CD4-positive, CD25-positive, alpha-beta regulatory T cell (primary cell): Measurements from ENCODE around the gene ADAP1. TPM values are rescaled to one million over a fixed set of nuclear protein-coding genes. Genes with fewer than 3 reads are reported as not detected.

ENCODE experiments used
- ATAC-seq, 2 donors: fragments of 150-1000 bp; cut with Tn5 transposase; one replicate each; pipeline ENCODE4 v1.10.0; 2021; ENCODE audit warnings: low read depth in 2 of 2, moderate number of reproducible peaks in 2 of 2, moderate library complexity in 1 of 2
- DNase-seq, 3 donors: peaks; one replicate each; pipeline versions ENCODE4 v3.0.0 to v3.0.0-alpha.2; 2012 to 2022; ENCODE audit warnings: mixed read lengths in 1 of 3
- H3K27ac ChIP-seq: one replicate; pipeline ENCODE4 v1.7.0; 2013; ENCODE audit warnings: mild to moderate bottlenecking, low read length; ENCODE audit not compliant: insufficient read depth, poor library complexity, severe bottlenecking
- H3K27me3 ChIP-seq: one replicate; pipeline ENCODE4 v1.7.0; 2013; ENCODE audit warnings: low read length; ENCODE audit not compliant: control insufficient read depth, insufficient read depth
- H3K36me3 ChIP-seq: one replicate; pipeline ENCODE4 v1.7.0; 2013; ENCODE audit warnings: mild to moderate bottlenecking, low read length, moderate library complexity; ENCODE audit not compliant: control insufficient read depth, insufficient read depth
- H3K4me1 ChIP-seq: 2 replicates; pipeline ENCODE4 v1.7.0; 2013; ENCODE audit warnings: mild to moderate bottlenecking, low read length; ENCODE audit not compliant: insufficient read depth, control insufficient read depth, poor library complexity, severe bottlenecking
- H3K4me3 ChIP-seq: one replicate; pipeline ENCODE4 v1.7.0; 2013; ENCODE audit warnings: low read depth, mild to moderate bottlenecking, low read length, moderate library complexity
- H3K9me3 ChIP-seq, 2 experiments: 1 replicate in 1 of 2; 2 replicates in 1 of 2; pipeline ENCODE4 v1.7.0; 2013; ENCODE audit warnings: low read length in 2 of 2, mild to moderate bottlenecking in 1 of 2, moderate library complexity in 1 of 2; ENCODE audit not compliant: control insufficient read depth in 2 of 2
- H3K27ac Mint-ChIP-seq, 3 donors: one replicate each; pipeline ENCODE4 v1.8.0; 2020 to 2022; ENCODE audit warnings: mild to moderate bottlenecking in 3 of 3, mixed read lengths in 3 of 3, moderate library complexity in 2 of 3
- H3K27me3 Mint-ChIP-seq: one replicate; pipeline ENCODE4 v1.8.0; 2022; ENCODE audit warnings: mild to moderate bottlenecking, mixed read lengths
- H3K36me3 Mint-ChIP-seq: one replicate; pipeline ENCODE4 v1.8.0; 2020; ENCODE audit warnings: mixed read lengths
- H3K4me1 Mint-ChIP-seq, 4 donors: one replicate each; pipeline ENCODE4 v1.8.0; 2020 to 2022; ENCODE audit warnings: mixed read lengths in 4 of 4, mild to moderate bottlenecking in 1 of 4
- H3K4me3 Mint-ChIP-seq, 4 donors: one replicate each; pipeline ENCODE4 v1.8.0; 2020 to 2022; ENCODE audit warnings: mild to moderate bottlenecking in 4 of 4, mixed read lengths in 4 of 4, moderate library complexity in 3 of 4
- H3K9me3 Mint-ChIP-seq, 7 donors: one replicate each; pipeline ENCODE4 v1.8.0; 2020 to 2022; ENCODE audit warnings: mixed read lengths in 7 of 7, mild to moderate bottlenecking in 3 of 7, moderate library complexity in 2 of 7
- polyA plus RNA-seq, 4 donors: library from polyadenylated mRNA; unstranded; fragments of 300-500 nt; fragmentation: Illumina TruSeq; gene quantifications; one replicate each; pipeline ENCODE4 v1.2.3, GENCODE V29; 2021
- total RNA-seq: library from RNA; stranded (reverse); gene quantifications from one replicate; pipeline ENCODE4 v1.2.3, GENCODE V29; 2022

ADAP1 gene
- total and polyA plus RNA-seq, 5 donors from 2014 or later = 2.9 to 8.8 (median 5.5) TPM

- no peak for ATAC-seq
- H3K9me3 Mint-ChIP-seq = no peaks in the 10 kb centered on the region
Measured at GRCh38 chr7:990933-991728, 36.7 kb upstream of the ADAP1 start.

GRCh38 chr7:990352-990932 is 36.0 kb upstream of the ADAP1 start:
- Histone ChIP-seq H3K4me1 (peaks cover 7% of the 10 kb centered on the region), H3K27ac (no peak overlapping the region), H3K4me3 (no peak overlapping the region), H3K9me3 (no peaks in the 10 kb centered on the region), H3K27me3 (no peaks in the 10 kb centered on the region), H3K36me3 (no peaks in the 10 kb centered on the region)
- Mint-ChIP-seq H3K4me1 (peaks cover 0 to 5% (median 2%) of the 10 kb centered on the region in 4 donors), H3K9me3 (peaks cover 0 to 2% (median 0%) of the 10 kb centered on the region in 7 donors), H3K4me3 (no peak overlapping the region), H3K36me3 (no peaks in the 10 kb centered on the region), H3K27me3 (peaks cover 4% of the 10 kb centered on the region), H3K27ac (no peak overlapping the region)
- ATAC-seq (no peak), DNase-seq (no peak)

More at GRCh38 chr7:990933-991728, 36.7 kb upstream of the ADAP1 start:
- Mint-ChIP-seq H3K36me3 (no peaks in the 10 kb centered on the region), H3K4me3 (no peak overlapping the region), H3K4me1 (peaks cover 0 to 5% (median 2%) of the 10 kb centered on the region in 4 donors), H3K27ac (no peak overlapping the region), H3K27me3 (peaks cover 4% of the 10 kb centered on the region)
- Histone ChIP-seq H3K4me3 (no peak overlapping the region), H3K27ac (no peak overlapping the region), H3K4me1 (peaks cover 7% of the 10 kb centered on the region), H3K27me3 (no peaks in the 10 kb centered on the region), H3K9me3 (no peaks in the 10 kb centered on the region), H3K36me3 (no peaks in the 10 kb centered on the region)
- no peak for DNase-seq

GRCh38 chr7:988963-989529 is 34.6 kb upstream of the ADAP1 start:
- H3K4me3 Mint-ChIP-seq = no peak overlapping the region
- Histone ChIP-seq H3K9me3 (no peaks in the 10 kb centered on the region), H3K36me3 (no peaks in the 10 kb centered on the region), H3K4me1 (peaks cover 7% of the 10 kb centered on the region), H3K27ac (no peak overlapping the region), H3K4me3 (no peak overlapping the region), H3K27me3 (no peaks in the 10 kb centered on the region)
- H3K36me3 Mint-ChIP-seq = no peaks in the 10 kb centered on the region
- ATAC-seq = no peak
- H3K9me3 Mint-ChIP-seq = peaks cover 0 to 2% (median 0%) of the 10 kb centered on the region in 7 donors
- no peak overlapping the region for H3K27ac Mint-ChIP-seq
- peaks cover 0 to 5% (median 2%) of the 10 kb centered on the region in 4 donors for H3K4me1 Mint-ChIP-seq
- H3K27me3 Mint-ChIP-seq = peaks cover 4% of the 10 kb centered on the region
- DNase-seq = no peak

GRCh38 chr7:988426-988911 is 34.0 kb upstream of the ADAP1 start:
- peaks cover 4% of the 10 kb centered on the region for H3K27me3 Mint-ChIP-seq
- Histone ChIP-seq H3K36me3 (no peaks in the 10 kb centered on the region), H3K9me3 (no peaks in the 10 kb centered on the region), H3K4me1 (peaks cover 7% of the 10 kb centered on the region), H3K4me3 (no peak overlapping the region), H3K27me3 (no peaks in the 10 kb centered on the region), H3K27ac (no peak overlapping the region)
- H3K36me3 Mint-ChIP-seq = no peaks in the 10 kb centered on the region
- no peak overlapping the region for H3K4me3 Mint-ChIP-seq
- no peak overlapping the region for H3K27ac Mint-ChIP-seq
- peaks cover 0 to 5% (median 2%) of the 10 kb centered on the region in 4 donors for H3K4me1 Mint-ChIP-seq
- DNase-seq = no peak
- peaks cover 0 to 2% (median 0%) of the 10 kb centered on the region in 7 donors for H3K9me3 Mint-ChIP-seq
- ATAC-seq = no peak

- Mint-ChIP-seq H3K4me3 (no peak overlapping the region), H3K27me3 (peaks cover 4% of the 10 kb centered on the region), H3K36me3 (no peaks in the 10 kb centered on the region), H3K27ac (no peak overlapping the region), H3K4me1 (peaks cover 0 to 1% (median under 1%) of the 10 kb centered on the region in 4 donors), H3K9me3 (peaks cover 0 to 2% (median 0%) of the 10 kb centered on the region in 7 donors)
- Histone ChIP-seq H3K36me3 (no peaks in the 10 kb centered on the region), H3K27ac (no peak overlapping the region), H3K27me3 (no peaks in the 10 kb centered on the region), H3K4me1 (peaks cover 2% of the 10 kb centered on the region), H3K4me3 (no peak overlapping the region), H3K9me3 (no peaks in the 10 kb centered on the region)
- ATAC-seq (no peak), DNase-seq (no peak)
Measured at GRCh38 chr7:987909-988308, 33.4 kb upstream of the ADAP1 start.

- Mint-ChIP-seq H3K27me3 (peaks cover 4% of the 10 kb centered on the region), H3K9me3 (peaks cover 0 to 2% (median 0%) of the 10 kb centered on the region in 7 donors), H3K4me3 (no peak overlapping the region), H3K4me1 (no peaks in the 10 kb centered on the region), H3K36me3 (no peaks in the 10 kb centered on the region), H3K27ac (no peak overlapping the region)
- Histone ChIP-seq H3K27ac (no peak overlapping the region), H3K27me3 (no peaks in the 10 kb centered on the region), H3K4me1 (no peaks in the 10 kb centered on the region), H3K4me3 (no peak overlapping the region), H3K36me3 (no peaks in the 10 kb centered on the region), H3K9me3 (no peaks in the 10 kb centered on the region)
- DNase-seq = no peak
- ATAC-seq = no peak
Measured at GRCh38 chr7:986766-987751, 32.6 kb upstream of the ADAP1 start.
